NB4 (cell line): Measurements from ENCODE around the gene CDHR1.

ENCODE experiments used
- DNase-seq: peaks from one replicate; pipeline ENCODE4 v3.0.0; 2010; ENCODE audit warnings: low read depth
- H3K4me3 ChIP-seq: one replicate; pipeline ENCODE4 v1.5.1; 2011; ENCODE audit warnings: mild to moderate bottlenecking, low read depth, low read length, moderate library complexity
- CTCF ChIP-seq: IDR thresholded peaks from one replicate; pipeline ENCODE4 v1.5.1; 2012; ENCODE audit warnings: low read depth, low read length
- MAX ChIP-seq: IDR thresholded peaks from 2 replicates; pipeline ENCODE4 v1.6.1; 2011; ENCODE audit warnings: low read depth, low read length
- MYC ChIP-seq: IDR thresholded peaks from 2 replicates; pipeline ENCODE4 v1.6.1; 2011; ENCODE audit warnings: low read depth, low read length
- POLR2A ChIP-seq: IDR thresholded peaks from 2 replicates; pipeline ENCODE4 v1.6.1; 2011; ENCODE audit warnings: mild to moderate bottlenecking; ENCODE audit not compliant: insufficient read length; ENCODE audit errors: extremely low read depth

Gene CDHR1

GRCh38 chr10:84211566-84211965 lies 17.2 kb downstream of the CDHR1 start:
- TF ChIP-seq CTCF, result no peak
- TF ChIP-seq POLR2A, result no peak
- TF ChIP-seq MYC, result no peak
- no peak for TF ChIP-seq MAX
- DNase-seq, result no peak
- no peak overlapping the region for H3K4me3 ChIP-seq

- no peak overlapping the region for H3K4me3 ChIP-seq
- TF ChIP-seq CTCF (no peak), MYC (no peak), MAX (no peak), POLR2A (no peak)
- DNase-seq, result no peak
Observed at GRCh38 chr10:84212014-84212413, 17.7 kb downstream of the CDHR1 start.

- TF ChIP-seq MAX, result no peak
- no peak for TF ChIP-seq CTCF
- no peak for TF ChIP-seq POLR2A
- TF ChIP-seq MYC, result no peak
- H3K4me3 ChIP-seq, result no peak overlapping the region
- no peak for DNase-seq
Observed at GRCh38 chr10:84213076-84213475, 18.7 kb downstream of the CDHR1 start.

- no peak for TF ChIP-seq MAX
- no peak for TF ChIP-seq POLR2A
- no peak for TF ChIP-seq CTCF
- TF ChIP-seq MYC, result no peak
- H3K4me3 ChIP-seq, result no peak overlapping the region
Observed at GRCh38 chr10:84214046-84214572, 19.8 kb downstream of the CDHR1 start.

GRCh38 chr10:84214612-84215235 lies 20.4 kb downstream of the CDHR1 start:
- TF ChIP-seq CTCF (peak; percentile 81), MYC (no peak), POLR2A (no peak), MAX (no peak)
- DNase-seq, result peak; percentile 62
- H3K4me3 ChIP-seq, result no peak overlapping the region

More at GRCh38 chr10:84214046-84214572, 19.8 kb downstream of the CDHR1 start:
- no peak for DNase-seq
